ENCODE results near the gene CDH16.

GRCh38 chr16:66914541-66914940, 4.1 kb downstream of the CDH16 start:
- TF ChIP-seq POLR2AphosphoS5 (IDR thresholded peaks at IDR 0.05; ENCODE audit: low read depth, low read length) = no peak
- TF ChIP-seq POLR2A (IDR thresholded peaks at IDR 0.05; ENCODE audit: low read depth, low read length) = no peak
- TF ChIP-seq TAF1 (IDR thresholded peaks at IDR 0.05; ENCODE audit: low read depth, low read length) = no peak
- TF ChIP-seq SPI1 (IDR thresholded peaks at IDR 0.05; ENCODE audit: low read depth, low read length) = no peak

Data from GM12891 (cell line).